GM21786 (cell line): ENCODE data around the gene ZCCHC7.

Experiments
- ATAC-seq: cut with Tn5 transposase; IDR thresholded peaks from one replicate; pipeline ENCODE4 v1.9.1; 2021; ENCODE audit not compliant: unreplicated experiment

ZCCHC7 gene

DNA sequence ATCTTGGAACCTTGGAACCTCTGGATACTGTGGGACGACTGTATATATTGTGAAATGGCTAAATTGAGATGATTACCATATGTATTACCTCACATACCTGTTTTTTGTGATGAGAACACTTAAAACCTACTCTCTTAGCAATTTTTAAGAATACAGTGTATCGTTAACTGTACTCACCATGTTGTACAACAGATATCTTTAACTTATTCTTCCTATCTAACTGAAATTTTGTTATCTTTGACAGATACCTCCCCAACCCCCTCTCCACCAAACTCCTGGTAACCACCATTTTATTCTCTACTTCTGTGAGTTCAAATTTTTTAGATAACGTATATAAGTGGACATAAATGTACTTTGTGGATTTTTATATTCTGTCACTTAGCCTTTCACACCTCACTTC, 126.5 kb downstream of the ZCCHC7 start:
- no peak for ATAC-seq

DNA sequence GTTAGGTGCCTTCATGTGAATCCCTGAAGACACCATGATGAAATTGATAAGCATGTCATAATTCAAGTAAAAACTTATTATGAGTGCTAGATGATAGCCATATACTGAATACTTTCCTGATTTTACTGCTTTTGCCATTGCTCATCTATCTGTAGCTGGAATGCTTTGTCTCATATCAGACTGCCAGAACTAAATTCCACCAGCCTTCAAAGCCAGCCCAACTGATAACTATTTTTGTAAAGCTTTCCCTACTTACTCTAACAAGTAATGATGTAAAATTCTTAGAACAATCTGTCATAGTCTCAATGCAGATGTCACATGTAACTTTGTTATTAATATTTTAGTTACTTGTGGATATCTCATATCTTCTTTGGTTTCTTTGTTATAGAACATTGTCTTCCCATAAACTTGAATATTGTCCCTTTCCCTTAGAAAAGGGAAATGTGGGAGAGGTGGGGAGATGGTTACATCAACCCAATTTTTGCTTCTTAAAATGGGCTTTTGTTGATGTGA, 128.3 kb downstream of the ZCCHC7 start:
- no peak for ATAC-seq

DNA sequence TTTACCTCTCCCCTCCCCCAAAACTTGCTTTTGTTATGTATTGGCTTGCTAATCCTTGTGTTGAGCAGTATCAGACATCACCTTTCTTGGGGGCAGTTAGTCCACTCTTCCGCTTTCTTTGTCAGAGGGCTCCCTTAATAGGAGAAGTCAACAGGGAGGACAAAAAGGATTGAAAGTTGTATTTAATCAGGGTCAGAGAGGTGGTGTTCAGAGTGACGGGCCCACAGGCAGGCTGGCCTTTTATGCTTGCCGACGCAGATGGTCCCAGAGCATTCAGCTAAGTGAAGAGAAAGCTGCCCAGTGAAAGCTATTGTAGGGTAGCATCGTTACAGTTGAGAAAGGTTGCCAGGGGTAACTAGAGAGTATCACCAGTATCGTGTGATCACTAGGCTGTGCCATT, 131.1 kb downstream of the ZCCHC7 start:
- ATAC-seq: peak; percentile 69

DNA sequence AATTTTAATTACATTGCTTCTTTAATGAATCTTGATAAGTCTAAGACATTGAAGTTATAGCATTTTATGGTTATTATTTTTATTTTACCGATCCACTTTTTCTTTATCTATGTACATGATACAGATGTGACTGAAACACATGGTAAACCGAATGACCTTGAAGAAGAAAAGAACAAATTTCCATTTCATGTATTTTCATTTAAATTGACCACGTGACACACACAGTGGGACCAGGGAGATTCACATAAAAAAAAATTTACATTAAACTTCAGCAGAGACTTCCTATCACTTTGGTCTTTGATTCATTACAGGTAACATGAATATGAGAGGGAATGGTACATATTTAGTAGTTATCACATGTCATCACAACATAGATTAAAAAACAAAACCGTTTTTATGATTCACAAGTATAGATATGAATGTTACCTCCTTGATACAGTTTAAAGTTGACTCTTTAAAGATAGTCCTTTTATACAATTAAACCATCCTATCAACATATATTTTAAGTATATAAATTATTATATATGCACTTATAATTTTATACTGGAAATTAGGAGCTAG, 133.1 kb downstream of the ZCCHC7 start:
- ATAC-seq: no peak

DNA sequence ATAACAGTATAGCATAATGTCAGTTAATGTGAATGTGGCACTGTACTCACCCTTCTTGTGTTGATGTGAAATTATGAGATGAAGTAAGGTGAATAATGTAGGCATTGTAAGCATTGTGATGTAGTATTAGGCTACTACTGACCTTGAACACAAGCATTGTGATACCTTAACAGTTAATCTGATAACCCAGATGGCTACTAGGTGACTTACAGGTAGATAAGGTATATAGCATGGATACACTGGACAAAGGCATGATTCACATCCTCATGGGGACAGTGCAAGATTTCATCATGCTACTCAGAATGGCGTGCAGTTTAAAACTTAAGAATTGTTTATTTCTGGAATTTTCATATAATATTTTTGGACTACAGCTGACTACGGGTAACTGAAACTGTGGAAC, 134.8 kb downstream of the ZCCHC7 start:
- no peak for ATAC-seq

DNA sequence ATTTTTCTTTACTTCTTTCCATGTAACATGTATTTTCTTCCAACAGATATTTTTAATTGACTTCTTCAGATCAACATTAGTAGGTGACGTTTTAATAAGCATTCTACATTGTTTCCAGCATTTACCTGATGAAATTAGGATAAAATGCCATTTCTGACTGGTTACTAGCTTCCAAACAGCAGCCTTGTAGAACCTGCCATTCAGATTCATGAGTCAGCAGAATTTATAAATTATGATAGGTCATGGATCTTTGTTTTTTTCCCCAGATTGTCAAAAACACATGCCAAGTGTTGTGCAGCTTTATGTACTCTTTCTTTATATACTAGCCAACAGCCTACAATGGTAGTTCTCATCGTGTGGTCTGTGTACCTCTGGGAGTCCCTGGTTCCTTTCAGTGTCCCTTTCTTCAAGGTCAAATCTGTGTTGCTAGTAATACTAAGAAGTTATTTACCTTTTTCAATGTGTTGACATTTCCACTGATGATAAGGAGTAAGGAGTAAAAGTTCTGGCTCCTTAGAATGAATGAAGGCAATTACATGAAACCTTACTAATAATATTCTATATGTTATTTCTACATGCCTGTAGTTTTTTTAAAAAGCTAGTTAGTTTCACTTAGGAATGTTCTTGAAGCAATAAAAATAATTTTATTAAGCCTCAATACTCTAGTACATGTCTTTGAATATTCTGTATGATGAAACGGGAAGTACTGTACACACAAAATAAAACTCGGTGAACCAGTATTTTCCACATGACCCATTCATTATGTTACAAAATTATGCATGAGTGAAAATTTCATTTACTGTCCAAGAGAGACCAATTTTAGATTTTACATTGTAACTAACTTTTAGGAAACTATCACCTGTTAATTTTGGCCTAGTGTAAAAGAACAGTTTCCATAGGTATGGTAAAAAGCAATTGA, 135.8 kb downstream of the ZCCHC7 start:
- no peak for ATAC-seq

DNA sequence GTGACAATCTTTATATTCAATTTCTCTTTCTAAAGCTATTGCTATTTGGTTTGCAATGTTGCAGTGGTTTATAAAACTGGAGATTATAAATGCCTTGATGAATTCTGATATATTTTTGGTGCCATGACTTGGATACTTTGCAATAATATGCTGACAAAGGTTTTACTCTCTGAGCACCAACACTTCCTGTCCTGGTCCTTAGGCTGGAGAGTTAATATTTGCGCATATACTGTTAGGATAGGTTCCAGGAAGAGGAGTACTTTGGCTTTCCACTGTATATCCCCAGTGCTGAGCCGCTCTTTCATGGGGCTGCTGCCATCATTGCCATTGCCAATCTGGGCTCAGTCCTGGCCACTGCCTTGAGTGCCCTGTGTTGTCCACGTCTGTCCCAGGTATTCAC, 139.6 kb downstream of the ZCCHC7 start:
- ATAC-seq: no peak

DNA sequence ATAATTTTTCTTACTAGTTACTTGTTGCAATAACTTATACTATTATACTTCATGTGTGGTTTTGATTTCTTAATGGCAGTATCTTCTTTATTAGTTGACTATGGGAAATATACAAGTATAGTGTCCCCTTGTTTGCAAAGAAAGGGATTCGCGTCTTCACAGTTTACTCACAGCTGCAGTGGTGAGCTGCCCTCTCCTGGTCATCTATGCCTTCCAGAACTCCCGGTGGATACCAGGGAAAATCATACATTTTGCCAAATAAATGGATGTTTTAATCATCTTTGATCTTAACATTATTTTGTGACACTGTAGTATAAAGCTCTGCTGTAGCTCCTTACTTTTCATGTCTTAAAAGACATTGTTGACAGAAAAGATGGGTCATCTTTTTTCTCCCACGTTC, 142.0 kb downstream of the ZCCHC7 start:
- no peak for ATAC-seq

DNA sequence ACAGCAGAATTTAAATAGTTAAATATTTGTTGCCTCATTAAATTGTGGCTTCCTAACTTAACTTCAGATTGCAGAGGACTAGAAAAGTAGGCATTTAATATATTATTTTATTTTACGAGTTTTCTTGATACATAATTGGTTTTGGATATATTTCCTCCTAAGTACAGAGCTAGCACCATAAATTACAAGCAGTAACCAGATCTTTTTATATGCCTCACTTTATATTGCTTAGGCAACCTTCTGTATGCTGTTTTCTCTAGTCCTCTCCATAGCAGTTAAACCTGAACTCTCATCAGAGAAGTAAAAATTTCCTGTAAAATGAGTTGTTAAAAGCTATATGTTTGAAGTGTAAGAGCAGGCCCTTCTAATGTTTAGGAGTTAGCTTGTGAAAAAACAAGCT, 144.2 kb downstream of the ZCCHC7 start:
- no peak for ATAC-seq

DNA sequence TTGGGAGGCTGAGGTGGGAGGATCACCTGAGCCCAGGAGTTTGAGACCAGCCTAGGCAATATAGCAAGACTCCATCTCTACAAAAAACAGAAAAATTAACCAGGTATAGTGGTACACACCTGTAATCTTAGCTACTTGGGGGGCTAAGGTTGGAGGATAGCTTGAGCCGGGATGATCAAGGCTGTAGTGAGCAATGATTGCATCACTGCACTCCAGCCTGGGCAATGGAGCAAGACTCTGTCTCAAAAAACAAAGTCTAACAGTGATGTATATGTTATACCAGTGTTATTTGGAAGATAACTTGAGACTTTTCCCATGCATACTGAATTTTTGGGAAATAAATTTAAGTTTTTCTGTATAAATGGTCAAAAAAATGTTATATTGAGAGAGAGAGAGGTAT, 146.3 kb downstream of the ZCCHC7 start:
- ATAC-seq: no peak

DNA sequence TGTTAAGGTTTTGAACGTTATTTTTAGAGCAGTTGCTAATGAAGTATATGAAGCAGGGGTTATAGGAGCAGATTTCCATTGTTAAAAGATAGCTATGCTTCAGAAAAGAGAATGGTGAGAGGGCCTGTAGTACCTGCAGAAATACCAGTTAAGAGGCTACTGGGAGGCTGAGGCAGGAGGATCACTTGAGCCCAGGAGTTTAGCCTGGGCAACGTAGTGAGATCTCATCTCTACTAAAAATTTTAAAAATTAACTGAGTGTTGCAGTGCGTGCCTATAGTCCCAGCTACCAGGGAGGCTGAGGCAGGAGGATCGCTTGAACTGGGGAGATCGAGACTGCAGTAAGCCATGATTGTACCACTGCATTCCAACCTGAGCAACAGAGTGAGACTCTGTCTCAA, 148.8 kb downstream of the ZCCHC7 start:
- ATAC-seq: no peak

DNA sequence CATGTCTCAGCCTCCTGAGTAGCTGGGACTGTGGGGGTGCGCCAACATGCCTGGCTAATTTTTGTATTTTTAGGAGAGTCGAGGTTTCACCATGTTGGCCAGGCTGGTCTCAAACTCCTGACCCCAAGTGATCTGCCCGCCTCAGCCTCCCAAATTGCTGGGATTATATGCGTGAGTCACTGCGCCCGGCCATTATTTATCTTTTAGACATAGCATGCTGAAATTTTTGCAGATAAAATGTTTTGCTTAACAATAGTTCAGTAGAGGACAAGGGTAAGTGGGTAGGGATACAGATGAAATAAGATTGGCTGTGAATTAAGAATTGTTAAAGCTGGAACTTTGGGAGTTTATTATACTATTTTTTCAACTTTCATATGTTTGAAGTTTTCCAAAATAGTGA, 151.3 kb downstream of the ZCCHC7 start:
- no peak for ATAC-seq

DNA sequence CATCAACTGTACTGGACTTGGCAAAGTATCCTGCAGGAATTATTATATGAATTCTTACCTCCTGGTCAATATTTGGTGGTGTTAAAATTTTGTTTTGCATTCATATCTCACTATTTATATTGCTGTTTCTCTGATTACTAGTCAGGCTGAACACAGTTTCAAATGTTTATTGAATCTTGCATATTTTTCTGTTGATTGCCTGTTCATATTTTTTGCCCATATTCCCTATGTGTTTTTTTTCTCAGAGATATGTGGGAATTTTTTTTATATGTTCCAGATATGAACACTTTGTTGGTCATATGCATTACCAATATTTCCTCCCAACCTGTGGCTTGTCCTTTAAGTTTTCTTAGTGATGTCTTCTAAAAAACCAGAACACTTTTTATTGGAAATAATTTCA, 153.2 kb downstream of the ZCCHC7 start:
- ATAC-seq: no peak

DNA sequence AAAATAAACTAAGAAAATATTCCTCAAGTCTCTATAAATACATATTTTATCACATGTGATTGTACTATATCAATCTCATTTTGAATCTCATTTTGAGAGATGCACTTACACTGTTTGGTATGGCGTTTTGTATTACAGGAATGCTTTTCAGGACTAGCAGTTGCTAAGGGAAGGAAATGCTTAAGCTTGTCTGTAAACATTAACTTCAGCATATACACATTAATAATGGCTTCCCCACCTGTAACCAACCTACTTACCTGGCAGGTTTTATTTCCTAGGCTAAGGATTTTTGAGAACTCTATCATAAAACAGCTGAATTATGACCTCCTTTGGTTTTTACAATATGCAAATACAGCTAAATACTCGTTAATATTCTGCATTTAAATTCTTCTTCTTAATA, 161.2 kb downstream of the ZCCHC7 start:
- ATAC-seq: no peak

DNA sequence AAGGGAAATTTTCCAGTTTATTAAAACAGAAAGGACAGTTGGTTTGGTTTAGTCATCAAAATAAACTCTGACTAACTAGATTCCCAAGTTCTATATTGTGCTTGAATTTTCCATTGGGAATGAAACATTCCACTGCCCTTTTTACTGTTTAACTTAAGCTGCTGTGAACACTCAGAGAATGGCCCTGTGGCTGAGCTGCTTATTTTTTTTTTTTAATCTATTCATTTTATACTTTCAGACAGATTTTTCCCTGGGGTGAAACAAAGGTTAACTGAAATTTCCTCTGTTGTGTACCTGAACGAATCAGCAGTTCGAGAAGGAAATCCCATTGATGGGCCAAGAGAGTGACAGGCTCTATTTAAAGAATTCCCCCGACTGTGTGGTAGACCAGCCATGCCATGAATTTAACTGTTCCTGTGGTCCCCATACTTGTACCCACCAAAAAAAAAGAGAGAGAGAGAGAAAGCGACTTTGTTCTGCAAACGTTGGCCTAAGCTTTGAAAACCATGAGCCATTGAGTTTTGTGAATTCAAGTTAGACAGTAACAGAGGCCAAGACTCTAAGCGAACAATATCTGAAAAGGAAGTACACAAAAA, 163.5 kb downstream of the ZCCHC7 start:
- ATAC-seq: no peak

DNA sequence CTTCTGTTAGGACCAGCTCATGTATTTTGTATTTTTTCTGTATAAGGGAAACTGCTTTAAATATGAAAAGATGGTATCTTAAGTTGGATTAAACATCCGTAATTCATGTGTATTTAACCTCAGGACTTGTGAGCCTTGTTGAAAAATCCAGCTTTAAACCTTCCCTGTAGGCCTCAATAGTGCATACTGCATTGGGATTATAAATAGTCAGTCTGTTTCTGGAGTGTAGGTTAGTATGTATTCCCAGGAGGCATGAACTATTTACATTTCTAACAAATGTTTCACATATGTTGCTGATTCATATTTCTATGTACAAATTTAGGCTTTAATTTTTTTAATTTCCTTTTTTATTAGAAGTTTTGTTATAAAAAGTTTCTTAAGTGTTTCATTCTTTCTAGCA, 164.3 kb downstream of the ZCCHC7 start:
- no peak for ATAC-seq

DNA sequence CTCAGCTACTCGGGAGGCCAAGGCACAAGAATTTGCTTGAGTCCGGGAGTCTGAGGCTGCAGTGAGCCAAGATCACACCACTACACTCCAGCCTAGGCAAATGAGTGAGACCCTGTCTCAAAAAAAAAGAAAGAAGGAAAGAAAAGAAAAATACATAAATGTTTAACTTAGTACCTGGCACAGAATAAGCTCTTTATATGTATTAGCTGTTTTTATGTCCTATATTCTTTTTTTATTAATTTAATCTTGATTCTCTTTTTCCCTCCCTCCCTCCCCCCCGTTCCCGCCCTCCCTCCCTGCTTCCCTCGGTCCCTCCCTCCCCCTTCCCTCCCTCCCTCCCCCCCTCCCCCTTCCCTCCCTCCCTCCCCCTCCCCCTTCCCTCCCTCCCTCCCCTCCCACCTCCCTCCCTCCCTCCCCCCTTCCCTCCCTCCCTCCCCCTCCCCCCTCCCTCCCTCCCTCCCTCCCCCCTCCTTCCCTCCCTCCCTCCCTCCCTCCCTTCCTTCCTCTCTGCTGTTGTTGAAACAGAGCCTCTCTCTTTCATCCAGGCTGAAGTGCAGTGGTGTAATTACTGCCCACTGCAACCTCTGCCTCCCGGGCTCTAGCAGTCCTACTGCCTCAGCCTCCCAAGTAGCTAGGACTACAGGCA, 166.3 kb downstream of the ZCCHC7 start:
- ATAC-seq: no peak

DNA sequence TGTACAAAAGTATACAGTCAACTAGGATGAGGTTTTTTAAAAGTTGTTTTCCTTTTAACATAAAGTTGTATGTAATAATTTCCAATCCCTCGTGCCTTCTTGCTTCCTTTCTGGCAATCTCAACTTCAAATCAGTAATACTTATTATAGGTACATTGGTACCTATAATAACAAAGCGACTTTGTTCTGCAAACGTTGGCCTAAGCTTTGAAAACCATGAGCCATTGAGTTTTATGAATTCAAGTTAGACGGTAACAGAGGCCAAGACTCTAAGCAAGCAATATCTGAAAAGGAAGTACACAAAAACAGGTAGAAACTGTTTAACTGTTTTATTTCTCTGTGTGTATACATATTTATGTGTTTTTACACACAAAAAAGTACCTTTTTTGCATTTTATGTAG, 166.9 kb downstream of the ZCCHC7 start:
- no peak for ATAC-seq

DNA sequence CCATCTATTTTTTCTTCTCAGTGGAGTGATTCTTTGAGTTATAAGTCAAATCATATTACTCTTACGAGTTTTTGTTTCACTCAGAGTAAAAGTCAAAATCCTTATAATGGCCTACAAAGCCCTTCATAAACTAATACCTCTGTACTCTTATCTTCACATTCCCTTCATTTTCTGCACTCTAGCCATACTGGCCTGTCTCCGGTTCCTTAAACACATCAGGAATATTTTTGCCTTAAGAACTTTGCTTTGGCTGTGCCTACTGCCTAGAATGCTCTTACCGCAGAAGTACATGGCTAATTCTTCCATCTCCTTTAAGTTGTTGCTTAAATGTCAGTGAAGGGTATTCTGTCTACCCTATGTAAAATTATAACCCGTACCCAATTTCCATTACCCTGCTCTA, 169.3 kb downstream of the ZCCHC7 start:
- no peak for ATAC-seq

DNA sequence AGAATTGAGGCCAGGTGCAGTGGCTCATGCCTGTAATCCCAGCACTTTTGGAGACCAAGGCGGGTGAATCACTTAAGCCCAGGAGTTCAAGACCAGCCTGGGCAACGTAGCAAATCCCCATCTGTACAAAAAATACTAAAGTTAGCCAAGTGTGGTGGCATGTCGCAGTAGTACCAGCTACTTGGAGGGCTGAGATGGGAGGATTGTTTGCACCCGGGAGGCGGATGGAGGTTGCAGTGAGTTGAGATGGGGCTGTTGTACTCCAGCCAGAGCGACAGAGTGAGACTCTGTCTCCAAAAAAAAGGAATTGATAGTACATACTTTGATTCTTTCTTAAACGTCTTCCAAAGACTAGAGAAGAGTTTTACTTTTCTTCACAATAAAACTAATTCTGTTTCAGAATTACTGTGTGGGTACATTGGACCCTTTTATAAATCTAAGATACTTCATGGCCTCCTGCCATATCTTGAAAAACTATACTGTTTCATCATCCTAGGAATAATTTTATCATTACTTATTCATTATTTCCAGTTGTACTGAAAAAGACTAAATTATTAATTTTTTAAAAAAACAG, 170.1 kb downstream of the ZCCHC7 start:
- ATAC-seq: no peak

DNA sequence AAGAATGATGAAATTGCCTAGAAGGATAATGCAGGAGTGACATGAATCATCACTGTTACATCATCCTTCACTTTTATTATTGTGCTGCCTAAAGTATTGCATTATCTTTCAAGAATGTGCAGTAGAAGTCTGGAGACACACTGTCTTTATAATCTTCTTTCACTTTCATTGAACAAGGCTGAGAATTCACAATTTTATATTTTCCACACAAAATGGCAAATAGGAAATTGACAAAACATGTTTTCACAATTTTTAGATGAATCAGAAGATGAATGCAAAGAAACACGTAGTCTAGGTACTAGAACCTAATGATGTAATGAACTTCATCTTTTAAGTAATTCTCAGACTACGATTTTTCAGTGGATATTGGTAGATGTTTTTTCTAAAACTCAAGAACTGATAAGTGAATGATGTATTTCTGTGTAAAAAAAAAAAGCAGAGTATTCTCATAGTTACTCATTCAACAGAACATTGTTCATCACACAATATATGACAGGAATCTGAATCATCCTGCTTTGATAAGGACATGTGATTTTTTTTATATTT, 170.6 kb downstream of the ZCCHC7 start:
- ATAC-seq: no peak
